Hematopoietic multipotent progenitor cell (in vitro differentiated cells): ENCODE measurements around the gene VPS13C. TPM values are rescaled to one million over a fixed set of nuclear protein-coding genes. Genes with fewer than 3 reads are reported as not detected.

Experiments used
- DNase-seq, 3 donors: peaks; one replicate each; pipeline ENCODE4 v3.0.0-alpha.2; 2011 to 2015; ENCODE audit warnings: low read depth in 2 of 3, low spot score in 2 of 3
- total RNA-seq: library from RNA; depleted of rRNA; stranded (reverse); fragments of >200 nt; gene quantifications from one replicate; pipeline ENCODE4 v1.2.3, GENCODE V29; 2012

Gene VPS13C
- total RNA-seq, 1 donor, result 54.9 TPM

DNA sequence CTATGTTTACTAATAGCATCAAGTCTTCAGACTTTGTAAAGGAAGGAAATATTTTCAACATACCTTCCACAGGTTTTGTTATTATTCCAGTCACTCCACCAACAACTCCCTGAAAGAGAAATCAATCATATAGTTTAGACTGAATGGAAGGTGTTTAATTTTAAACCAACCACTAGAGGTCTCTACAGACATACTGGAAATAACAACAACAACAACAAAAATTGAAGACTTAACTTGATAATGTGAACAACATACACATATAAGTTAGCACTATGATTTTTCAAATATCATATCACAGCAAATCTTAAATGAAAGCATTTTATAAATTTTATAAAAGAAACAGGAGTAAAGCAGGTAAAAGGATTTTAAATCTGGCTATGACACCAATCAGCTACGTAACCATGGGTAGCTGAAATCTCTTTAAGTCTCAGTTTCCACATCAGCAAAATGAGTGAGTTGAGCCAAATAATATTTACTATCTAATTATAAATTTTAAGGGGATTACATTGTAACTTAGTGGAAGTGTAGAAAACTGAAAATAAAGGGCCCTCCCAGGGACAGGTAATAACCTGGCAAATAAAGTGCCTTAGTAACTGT is 188.2 kb downstream of the VPS13C start:
- peak in 2 of 3 donors; percentile 8 to 26 for DNase-seq

DNA sequence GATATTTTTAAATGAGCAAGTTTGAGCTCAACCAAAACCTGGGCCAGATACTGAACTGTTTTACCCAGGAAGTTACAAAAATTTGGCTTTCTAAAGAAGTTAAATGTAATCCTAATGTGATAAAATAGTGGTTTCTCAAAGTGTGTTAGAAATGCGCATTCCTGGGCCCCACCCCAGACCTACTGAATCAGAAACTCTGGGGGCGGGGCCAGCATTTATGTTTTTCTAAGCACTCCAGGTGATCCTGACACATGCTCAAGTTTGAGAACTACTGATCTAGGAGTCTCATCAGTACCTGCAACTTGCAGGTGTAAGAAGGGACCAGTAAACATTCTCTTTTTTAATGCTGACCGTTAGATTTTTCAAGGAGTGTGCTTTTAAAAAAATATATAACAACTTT is 190.6 kb downstream of the VPS13C start:
- DNase-seq, result no peak

DNA sequence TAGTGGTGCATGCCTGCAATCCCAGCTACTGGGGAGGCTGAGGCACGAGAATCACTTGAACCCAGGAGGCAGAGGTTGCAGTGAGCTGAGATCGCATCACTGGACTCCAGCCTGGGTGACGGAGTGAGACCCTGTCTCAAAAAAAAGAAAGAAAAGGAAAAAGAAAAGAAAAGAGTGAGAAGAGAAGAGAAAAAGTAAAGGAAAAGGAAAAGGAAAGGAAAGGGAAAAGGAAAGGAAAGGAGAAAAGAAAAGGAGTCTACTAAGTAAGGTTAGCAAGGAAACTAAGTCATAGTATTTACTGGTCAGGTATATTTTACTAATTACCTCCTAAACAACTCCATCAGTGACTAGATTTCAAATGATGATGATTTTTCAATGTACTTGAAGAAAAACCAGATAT is 198.3 kb downstream of the VPS13C start:
- DNase-seq, result no peak

DNA sequence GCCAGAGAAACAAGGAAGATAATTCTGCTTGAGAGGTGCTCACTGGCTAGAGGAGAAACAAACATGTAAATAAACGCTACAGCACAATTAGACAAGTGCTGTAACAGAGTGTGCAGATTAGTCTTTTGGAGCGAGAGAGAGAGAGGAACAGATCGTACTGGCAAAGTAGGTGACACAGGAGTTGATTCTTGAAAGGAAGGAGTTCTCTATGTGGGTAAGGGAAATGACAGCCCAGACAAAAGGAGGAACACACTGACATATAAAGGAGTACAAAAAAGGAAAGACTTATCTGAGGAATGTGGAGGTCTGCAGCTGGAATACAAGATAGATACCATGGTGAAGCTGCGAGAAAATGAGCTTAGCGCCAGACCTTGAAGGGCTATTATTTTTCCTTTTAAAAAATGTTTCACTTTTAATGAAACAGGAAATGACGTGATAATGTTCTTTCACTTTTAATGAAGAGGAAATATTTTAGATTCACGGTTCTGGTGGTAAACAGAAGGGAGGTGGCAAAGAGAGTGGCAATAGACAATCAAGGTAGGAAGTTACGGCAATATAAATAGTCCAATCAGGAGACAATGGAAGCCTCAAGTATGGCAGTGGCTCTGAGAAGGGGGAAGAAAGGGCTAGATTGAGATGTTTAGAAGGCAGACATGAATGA is 202.9 kb downstream of the VPS13C start:
- no peak for DNase-seq

DNA sequence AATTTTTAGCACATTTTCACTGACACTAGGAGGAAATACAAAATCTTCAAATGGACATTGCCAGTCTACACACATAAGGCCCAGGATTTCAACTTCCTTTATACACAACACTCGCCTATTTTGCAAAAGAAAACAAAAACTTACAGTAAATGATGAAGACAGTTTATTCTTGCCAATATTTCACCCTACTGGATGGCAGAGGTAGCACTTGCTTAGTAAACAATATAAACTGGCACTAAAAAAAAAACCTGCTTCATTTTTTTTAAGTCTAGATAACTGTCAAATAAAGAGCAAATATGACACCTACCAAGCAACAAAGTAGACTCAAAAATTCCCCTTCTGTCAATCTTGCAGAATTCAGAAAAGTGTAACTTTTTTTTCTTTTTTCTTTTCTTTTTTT is 204.0 kb downstream of the VPS13C start:
- no peak for DNase-seq

DNA sequence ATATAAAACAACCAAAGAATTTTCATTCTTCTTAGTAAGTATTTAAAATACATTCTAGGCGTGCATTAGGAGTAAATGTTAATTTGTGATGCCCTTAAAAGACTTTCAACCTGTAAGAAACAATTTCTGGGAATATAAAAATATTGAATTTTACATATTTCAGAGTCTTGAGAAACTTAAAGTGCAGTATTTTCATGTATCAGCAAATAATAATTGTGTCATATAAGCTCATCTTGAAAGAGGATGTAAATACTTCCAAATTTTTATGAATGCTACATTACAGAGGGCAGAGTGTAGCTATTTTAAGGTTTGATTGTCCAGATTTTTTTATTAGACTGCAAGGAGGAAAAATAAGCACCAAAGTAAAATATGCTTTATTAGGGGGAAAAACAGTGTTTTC is 207.1 kb downstream of the VPS13C start:
- no peak for DNase-seq

DNA sequence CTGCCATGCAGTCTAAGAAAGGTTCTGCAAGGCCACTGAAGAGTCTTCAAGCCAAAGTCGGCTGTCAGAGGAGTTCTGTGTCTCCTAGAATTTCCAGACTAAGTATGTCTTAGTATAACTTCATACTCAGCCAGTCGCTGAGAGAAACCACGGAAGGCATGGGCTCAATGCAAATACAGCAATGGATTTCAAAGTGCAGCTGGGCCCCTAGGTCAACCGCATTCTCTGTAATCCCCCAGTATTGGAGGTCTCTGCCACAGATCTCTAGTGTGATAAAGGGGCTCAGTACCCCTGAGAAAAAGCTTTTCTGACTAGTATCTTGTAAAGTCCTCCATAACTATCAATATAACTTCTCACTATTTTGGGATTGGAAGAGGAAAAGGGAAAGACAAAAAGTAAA is 208.3 kb downstream of the VPS13C start:
- no peak for DNase-seq

DNA sequence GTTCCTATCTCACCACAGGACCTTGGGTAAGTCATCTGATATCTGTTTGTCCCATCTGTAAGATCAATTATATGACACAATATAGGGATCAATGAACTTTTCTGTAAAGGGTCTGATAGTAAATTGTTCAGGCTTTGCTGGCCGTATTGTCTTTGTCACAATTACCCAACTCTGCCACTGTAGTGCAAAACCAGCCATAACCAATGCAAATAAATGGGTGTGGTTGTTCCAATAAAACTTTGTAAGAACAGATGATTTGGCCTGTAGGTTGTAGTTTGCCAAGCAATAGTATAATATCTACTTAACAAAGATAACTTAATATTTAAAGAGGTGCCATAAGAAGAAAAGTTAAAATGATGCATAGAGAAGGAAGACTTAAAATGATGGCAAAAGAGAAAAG is 210.8 kb downstream of the VPS13C start:
- DNase-seq, result no peak

DNA sequence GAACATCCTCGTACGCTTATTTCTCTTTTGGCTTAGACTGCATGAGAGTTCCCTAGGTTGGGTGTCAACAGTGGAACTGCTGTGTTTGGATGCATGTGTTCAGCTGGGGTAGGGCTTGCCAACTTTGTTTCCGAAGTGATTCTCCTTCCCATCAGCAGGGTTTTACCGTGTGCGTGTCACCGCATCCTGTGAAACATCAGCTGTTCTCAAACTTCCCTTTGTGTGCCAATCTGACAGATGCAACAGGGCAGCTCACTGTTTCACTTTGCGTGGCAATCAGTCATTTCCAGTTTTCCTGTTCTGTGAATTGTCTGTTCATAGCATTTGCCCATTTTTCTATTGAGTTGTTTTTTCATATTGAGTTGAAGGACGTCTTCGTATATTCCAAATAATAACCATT is 218.8 kb downstream of the VPS13C start:
- peak in 1 of 3 donors; percentile 19 for DNase-seq

DNA sequence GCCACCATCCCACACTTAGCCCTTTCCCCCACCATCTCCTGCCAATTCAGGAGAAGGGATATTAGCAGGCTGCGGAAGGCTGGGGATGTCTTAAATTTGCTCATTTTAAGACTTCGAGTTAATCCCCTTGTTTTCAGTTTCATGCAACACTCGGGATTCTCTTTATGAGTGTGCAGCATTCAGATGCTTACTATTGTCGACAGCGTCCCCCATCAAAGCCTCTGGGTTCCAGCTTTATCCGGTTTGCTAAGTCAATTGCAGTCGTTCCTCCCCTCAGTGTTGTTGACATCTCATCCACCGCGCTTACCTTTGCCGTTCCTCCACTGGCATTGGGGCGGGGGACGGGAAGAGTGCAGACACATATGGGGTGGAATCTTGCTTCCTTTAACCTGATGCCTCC is 220.2 kb downstream of the VPS13C start:
- DNase-seq, result no peak

DNA sequence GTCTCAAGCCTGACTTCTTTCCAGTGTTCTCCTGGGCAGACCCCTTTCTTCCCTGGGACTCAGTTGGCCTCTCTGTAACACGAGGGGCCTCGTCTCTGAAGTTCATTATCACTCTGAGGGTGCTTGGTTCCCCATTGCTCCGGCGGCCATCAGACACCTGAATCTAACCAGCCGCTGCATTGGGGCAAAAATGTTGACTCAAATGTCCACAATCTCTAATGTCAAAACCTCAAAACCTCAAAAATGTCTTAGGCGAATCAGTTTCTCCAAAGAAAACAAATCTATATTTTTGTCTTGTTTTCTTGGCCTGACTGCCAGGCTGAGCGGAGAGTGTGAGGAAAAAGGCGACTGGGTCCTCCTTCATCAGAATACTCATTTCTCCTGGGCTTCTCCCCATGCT is 220.7 kb downstream of the VPS13C start:
- no peak for DNase-seq

DNA sequence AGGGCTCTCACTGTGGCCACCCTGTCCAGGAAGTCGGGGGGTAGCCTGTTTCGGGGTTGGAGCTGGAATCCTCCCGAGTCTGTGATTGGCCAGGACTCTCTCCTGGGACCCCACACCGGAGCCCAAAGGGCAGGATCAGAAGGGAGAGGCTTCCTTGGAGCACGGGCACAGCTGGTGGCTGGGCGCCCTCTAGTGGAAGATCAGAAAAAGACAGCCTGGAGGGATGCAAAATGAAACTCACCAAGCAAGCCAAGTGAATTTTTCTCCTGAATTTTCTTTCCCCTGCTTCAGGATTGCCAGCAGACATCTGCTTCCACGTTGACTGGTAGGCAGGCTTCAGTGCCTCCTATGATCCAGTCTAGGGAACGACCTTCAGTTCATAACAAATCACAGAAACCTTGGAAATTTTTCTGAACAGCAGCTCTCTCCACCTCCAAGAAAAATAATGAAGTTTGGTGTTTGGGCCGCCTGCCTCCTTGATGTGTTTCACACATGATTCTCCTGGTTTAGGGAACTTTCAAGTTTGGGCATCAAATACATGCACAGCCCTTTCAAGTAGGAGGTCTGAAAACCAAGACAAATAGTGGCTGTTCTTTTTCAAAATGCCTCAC is 224.6 kb downstream of the VPS13C start:
- peak in 2 of 3 donors; percentile 37 to 57 for DNase-seq

DNA sequence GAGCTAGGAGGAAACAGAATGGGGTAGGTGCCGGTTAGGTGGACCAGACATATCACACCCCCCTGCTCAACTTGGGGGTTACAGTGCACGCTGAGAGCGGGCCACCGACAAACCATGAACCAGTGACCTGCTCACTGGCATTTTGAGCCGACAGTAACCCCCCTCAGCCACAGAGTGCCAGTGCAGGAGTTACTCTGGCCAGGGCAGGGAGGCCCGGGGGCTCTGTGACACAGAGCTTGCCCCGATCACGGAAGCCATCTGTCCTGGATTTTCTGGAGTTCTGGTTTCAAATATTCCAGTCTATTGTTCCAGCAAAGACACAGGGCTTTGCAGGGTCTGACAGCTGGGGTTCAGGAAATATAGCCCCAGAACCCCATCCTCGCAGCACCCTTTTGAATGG is 225.2 kb downstream of the VPS13C start:
- no peak for DNase-seq

DNA sequence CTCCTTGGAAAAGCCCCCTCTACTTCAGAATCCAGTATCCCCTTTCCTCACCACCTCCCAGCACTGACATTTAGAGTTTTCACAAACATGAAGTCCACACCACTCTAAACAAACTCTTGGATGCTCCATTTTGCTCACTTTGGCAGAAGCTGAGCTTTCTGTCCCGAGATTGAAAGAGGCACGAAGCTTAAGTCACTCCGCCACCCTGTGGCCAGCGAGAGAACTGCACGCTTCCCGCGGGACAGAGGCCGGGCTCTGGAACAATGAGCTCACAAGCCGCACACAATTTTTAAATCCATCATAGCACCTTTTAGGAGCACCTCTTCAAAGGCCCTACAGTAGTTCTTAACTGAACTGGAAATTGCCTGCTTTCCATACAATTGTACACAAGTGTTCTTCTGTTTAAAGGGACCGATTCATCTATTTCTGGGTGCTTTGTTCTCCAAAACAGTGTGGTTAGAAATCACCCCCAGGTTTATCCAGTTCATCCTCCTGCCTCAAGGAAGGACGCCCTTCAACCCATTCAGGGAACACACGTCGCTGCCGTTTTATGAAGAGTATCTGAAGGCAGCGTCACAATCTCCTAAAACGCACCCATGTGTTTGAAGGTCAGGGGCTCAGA is 226.1 kb downstream of the VPS13C start:
- DNase-seq, result peak; percentile 48 to 81 (median 66)

DNA sequence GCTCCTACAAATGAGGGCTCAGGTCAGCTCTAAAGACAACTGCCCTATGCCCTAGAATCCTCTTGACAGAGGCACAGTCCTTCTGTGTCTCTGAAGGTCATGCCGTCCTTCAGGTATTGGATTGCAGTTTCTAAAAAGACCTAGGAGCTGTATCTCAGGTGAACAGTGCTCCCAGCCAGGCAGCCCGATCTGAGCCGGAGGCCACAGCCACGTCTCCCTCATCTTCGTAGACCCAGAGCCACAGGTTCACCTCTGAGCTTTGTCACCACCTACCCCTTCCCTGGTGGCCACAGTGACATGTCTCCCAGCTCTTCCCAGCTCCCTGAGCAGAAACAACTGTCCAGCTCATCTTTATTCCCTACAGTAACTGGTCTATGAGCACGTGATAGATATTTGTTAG is 228.0 kb downstream of the VPS13C start:
- DNase-seq, result no peak

DNA sequence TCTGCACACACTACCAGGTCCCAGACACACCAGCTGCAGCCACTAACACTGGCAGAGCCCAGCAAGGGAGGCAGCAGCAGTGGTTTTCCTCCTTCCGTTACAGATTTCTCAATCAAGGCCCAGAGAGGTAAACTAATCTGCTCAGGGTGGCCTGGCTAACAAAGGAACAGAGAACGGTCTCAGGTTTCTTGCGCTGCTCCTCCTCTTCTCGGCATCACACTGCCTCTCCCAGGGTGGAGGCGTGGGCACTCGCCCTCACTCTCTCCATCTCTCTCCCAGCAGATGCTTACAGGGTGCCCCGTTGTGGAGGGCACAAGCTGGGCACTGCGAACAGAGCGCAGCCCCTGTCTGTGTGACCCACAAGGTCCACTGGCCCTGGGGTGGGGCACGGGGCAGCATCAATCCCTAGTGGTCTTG is 228.7 kb downstream of the VPS13C start:
- DNase-seq, result peak in 1 of 3 donors; percentile 18

DNA sequence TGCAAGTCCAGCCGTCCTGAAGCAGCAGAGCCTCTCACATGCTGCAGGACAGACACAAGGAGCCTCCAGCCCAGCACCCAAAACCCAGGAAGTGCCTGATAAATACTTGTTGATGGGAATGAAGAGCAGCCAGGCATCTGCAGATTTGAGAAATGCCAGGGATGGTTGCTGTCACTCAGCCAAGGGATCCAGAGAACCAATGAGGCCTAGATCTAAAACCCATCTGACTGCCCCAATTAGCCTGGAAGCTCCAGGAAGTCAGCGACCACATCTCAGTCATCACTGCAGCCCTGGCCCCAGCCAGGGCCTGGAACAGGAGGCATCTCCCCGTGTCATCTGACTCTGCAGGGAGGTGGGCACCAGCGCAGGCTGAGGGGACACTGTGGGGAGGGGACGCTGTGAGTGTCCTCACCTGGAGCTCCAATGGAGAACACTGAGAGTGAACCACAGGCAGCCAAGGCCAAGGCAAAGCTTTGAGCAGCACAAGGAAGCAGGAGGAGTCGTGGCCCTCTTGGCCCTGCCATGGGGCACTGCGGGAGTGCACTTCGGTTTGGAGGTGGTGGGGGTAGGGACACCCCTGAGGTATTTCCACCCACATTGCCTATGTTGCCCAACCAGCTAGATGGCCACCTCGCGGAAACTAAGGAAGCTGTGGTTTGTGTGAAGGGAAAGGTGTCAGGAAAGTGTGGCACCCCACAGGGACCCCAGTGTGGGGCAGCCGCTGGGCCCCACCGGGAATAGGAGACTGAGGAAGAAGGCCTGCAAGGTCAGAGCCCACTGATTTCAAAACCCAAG is 229.5 kb downstream of the VPS13C start:
- DNase-seq, result peak in 1 of 3 donors; percentile 21

DNA sequence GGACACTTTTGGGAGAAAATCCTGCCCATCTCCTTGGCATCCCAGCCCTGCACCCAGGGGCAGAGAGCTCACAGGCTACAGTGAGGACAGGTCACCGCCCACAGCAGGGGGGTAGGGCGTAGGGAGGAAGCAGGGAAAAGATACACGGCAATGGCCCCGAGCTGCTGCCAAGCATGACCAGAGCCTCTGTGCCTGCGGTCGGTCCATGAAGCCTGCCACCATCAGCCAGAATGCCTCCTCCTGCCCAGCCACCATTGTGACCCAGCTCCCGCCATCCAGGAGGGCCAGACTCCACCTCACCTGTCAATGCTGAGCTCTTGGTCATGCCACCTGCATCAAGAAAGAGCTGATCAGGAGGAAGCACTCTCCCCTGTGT is 230.7 kb downstream of the VPS13C start:
- DNase-seq, result no peak

DNA sequence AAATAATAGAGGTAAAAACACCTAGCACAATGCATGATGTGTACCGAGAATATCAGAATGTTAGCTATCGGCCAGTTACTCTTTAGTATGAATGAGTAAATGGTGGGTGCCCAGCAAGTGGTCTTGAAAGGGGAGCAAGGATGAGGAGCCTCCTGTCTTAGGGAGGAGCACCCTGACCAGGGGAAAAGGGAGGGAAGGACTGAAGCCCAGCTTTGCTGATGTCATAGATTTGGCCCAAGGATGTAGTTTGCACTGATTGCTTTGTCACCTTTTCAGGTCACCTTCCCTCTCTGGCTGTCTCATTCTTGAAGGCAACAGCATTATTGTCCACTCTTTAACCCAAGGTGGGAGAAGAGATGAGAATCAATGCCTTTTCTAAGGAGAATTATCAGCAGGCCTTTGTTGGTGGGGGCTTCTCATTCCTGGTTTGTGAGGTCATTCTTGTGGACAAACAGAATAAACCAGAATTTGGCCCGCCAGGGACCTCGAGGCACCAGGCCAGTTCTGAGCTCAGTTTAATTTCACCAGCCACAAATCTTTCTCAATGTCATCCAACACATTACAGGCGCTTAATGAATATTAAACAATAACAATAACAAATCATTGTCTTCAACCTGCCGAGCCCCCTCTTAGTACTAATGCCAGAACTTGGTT is 231.3 kb downstream of the VPS13C start:
- no peak for DNase-seq

DNA sequence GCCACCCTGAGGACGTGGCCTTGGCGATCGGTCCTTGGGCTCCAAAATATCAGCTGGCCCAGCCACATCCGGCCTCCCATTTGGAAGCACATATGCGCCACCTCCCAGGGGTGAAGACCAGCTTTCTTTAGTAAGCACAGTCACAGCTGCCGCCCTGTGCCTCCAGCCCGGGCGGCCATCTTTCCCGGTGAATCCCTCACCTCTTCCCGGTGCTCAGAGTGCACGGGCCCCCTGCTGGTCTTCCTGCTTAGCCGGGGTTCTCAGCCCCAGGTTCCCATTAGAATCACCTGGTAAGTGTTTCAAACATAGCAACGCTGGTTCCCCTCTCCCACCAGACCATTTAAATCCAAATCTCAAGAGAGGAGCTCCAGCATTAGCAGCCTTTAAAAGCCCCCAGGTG is 232.2 kb downstream of the VPS13C start:
- no peak for DNase-seq

DNA sequence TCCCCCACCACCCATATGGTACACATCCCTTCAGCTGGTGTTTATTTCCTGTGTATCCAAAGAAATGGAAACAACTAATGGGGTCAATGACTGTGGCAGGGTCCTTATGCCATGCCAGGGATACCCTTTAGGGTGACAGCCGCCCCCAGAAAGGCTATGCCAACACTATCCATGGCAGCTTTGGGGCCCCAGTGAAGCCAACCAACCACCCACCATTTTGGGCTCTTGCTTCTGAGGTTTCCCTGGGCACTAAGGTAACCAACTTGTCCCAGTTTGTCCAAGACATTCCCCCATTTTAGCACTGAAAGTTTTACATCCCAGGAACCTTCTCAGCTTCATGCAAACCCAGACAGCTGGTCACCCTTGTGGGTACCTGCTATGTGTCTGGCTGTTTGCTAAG is 233.1 kb downstream of the VPS13C start:
- no peak for DNase-seq
